Measurements from ENCODE around the gene CCDC9B.

The CCDC9B gene

DNA sequence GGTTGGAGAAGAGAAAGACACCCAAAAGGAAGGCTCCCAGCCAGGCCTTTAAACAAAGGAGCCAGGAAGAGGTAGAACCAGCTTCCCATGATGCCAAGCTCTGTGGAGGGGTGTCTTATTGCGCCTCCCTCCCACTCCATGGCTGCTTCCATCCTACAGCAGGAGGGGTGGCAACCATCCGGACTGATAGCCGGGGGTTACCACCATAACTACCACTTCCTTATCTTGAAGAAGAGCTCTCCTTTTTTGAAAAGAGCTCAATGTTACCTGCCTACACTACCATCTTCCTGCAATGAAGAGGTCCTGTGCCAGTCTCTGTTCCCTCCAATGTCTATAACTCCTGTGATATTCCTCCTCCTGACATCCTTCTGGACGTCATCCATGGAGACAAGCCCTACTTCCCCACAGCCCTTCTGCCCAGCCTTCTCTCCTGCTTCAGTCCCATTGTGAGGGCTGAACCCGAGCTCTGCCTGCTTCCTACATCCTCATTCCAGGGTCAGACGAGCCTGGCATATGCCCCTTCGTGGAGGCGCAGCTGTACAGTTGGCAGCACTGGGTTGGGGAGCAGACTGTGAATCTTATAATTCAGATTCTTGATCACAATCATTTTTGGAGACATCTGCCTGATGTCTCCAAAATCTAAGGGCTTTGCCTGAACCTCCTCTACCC is 8.5 kb downstream of the CCDC9B start:
- no peak for TF ChIP-seq CTCF (IDR thresholded peaks at IDR 0.05; ENCODE audit: extremely low read depth, missing control alignments)

DNA sequence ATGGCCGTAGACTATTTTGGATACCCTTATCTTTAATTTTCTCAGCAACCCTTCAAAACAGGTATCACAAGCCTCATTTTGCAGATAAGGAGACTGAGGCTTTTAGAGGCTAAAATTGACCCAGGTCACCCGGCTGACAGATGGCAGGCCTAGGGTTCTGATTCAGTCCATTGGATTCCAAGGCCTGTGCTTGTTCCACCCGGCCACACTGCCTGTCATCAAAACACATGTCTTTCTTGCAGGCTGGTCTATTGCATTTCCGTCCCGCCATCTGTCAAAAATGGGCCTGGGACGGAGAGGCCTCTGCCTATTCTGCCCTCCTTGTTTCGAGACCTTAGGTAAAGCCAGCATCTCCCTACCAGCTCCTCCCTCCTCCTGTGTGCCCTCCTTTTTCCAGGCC is 9.1 kb downstream of the CCDC9B start:
- DNase-seq (ENCODE audit: low spot score), result no peak
- no peak for TF ChIP-seq CTCF (IDR thresholded peaks at IDR 0.05; ENCODE audit: extremely low read depth, missing control alignments)

More for the DNA sequence above, 8.5 kb downstream of the CCDC9B start:
- DNase-seq (ENCODE audit: low spot score), result no peak

DNA sequence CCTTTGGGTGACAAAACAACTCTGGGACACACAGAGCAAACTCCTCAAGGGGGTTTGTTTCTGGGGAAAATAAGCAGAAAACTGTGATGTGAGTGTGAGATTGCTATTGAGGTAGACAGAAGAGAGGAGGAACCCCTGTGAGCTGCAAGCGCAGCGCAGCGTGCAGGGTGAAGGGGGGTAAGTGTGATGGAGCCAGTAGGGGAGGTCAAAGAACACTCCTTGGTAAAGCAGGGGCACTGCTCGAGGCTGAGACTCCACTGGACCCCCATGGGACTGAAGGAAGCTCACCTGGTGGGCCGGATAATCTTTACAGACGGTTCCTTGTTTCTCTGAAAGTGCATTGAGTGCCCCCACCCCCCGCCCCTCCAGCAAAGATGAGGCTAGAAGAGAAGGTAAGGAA is 9.7 kb downstream of the CCDC9B start:
- TF ChIP-seq CTCF (IDR thresholded peaks at IDR 0.05; ENCODE audit: extremely low read depth, missing control alignments), result no peak
- no peak for DNase-seq (ENCODE audit: low spot score)

DNA sequence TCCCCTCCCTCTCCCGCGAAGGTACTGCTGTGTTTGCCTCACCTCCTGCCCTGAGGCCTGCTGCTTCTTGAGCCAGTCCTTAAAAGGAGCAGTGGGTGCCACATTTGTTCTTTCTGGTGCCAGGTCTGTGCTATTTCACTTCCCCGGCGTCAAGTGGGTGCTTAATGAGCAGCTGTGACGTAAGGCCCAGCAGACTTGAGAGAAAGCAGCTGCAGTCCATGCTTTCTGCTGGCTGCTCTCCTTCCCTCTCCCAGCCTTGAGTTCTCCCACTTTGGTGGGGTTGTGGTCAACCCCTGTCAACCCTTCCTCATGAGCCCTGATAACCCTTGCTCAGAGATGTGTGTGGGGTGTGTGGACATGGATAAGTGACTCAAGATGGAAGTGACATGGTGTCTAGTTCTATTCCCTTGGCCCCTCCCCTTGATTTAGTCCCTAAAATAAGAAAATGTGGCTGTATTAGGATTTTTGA is 10.3 kb downstream of the CCDC9B start:
- DNase-seq (ENCODE audit: low spot score), result no peak
- no peak for TF ChIP-seq CTCF (IDR thresholded peaks at IDR 0.05; ENCODE audit: extremely low read depth, missing control alignments)

DNA sequence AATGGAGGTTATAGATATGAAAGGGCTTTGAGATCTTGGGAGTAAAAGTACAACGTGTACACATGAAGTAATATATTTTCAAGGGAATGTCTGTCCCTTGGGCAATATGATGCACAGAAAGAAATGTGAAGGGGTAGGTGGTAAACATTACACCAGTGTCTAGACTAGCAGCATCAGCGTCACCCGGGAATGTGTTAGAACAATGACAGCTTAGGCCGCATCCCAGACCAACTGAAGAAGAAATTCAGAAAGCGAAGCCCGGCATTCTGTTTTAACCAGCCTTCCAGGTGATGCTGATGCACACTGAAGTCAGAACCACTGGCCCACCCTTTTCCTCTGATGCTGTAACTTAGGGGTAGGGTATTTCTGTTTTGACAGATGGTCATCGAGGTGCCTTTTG is 10.9 kb downstream of the CCDC9B start:
- no peak for TF ChIP-seq CTCF (IDR thresholded peaks at IDR 0.05; ENCODE audit: extremely low read depth, missing control alignments)
- DNase-seq (ENCODE audit: low spot score), result no peak

DNA sequence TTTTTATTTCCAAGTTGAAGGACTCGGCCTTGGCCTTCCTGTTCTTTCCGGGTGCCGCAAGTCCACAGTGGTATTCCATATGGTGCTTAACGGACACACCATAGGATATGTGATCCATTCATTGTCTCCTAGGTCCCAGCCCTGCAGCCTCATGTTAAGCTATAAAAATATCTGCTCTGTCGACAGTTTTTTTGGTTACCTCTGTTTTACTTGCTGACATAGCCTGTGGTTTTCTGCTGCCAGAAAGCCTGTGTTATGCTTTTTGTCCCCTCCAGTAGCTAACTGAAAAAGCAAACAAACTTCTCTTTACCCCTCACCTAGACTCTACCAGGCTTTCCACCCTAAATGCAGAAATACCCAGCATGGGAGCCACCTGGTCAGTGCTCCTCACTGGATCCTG is 12.0 kb downstream of the CCDC9B start:
- TF ChIP-seq CTCF (IDR thresholded peaks at IDR 0.05; ENCODE audit: extremely low read depth, missing control alignments), result no peak
- no peak for DNase-seq (ENCODE audit: low spot score)

DNA sequence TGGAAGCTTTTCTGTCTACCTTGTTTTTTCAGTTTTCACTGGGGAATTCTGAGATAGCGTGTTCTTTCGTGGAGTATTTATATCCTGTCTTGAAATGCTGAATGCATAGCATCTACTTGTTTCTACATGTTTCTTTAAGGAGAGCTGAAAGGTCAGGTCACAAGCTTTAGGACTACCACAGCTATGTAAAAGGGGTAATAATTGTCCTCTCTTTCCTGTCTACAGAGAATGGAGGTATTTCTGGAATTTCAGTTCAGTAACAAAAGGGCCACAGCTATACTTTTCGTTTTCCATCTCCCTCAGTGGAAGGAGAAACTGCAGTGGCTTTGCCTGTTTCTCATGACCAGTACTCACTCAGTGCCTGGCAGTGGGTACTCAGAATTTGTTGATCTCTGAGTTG is 12.6 kb downstream of the CCDC9B start:
- no peak for TF ChIP-seq CTCF (IDR thresholded peaks at IDR 0.05; ENCODE audit: extremely low read depth, missing control alignments)
- no peak for DNase-seq (ENCODE audit: low spot score)
